HepG2 (cell line): ENCODE measurements around the gene KCNMA1. TPM values are rescaled to one million over a fixed set of nuclear protein-coding genes. Genes with fewer than 3 reads are reported as not detected.

Experiments
- ATAC-seq: fragments of 200-7000 bp; cut with Tn5 transposase; 3 replicates; pipeline ENCODE4 v1.9.1; 2020; ENCODE audit warnings: mild to moderate bottlenecking, moderate library complexity
- BruUV-seq: library from RNA; stranded (reverse); fragments of 400-500 nt; replicated peaks from 2 replicates; lab custom pipeline; 2021; lab: Mats Ljungman, UMichigan
- CTCF ChIA-PET: fragments of 300-600 bp; formaldehyde crosslinking; extraction: SDS; loops from one replicate; lab custom pipeline; 2021; ENCODE audit warnings: low total read pairs, inconsistent platforms, low intra/inter-chr PET ratio; lab: Yijun Ruan, JAX
- POLR2A ChIA-PET: fragments of 350-600 bp; sonication (Branson Sonifier 250); formaldehyde crosslinking; loops from one replicate; lab custom pipeline; 2020; ENCODE audit warnings: antibody characterized with exemption, inconsistent platforms; lab: Yijun Ruan, JAX
- DNase-seq: peaks from one replicate; pipeline ENCODE4 v3.0.0-alpha.2; 2015; ENCODE audit warnings: low spot score
- FAIRE-seq: peaks from 3 replicates; lab custom pipeline; 2011; peaks lifted over from hg19 to GRCh38; lab: Jason Lieb, UNC
- H2AFZ ChIP-seq: one replicate; pipeline ENCODE4 v1.6.1; 2011; ENCODE audit warnings: low read length, inconsistent platforms
- H3K27ac ChIP-seq: fragments of 300-600 bp; 3 replicates; pipeline ENCODE4 v1.8.0; 2011; ENCODE audit warnings: mixed run types, mild to moderate bottlenecking, mixed read lengths, low read length, inconsistent platforms; ENCODE audit not compliant: insufficient read depth; ENCODE audit errors: extremely low read length
- H3K27me3 ChIP-seq, 2 experiments: fragments of 200-600 bp in 1 of 2; 2 replicates in 1 of 2; 3 replicates in 1 of 2; pipeline versions ENCODE4 v1.6.0 to v1.8.0; 2011; ENCODE audit warnings: low read length in 2 of 2, mild to moderate bottlenecking in 2 of 2, moderate library complexity in 2 of 2, inconsistent platforms in 1 of 2; ENCODE audit not compliant: insufficient read depth in 2 of 2, control insufficient read depth in 1 of 2
- H3K36me3 ChIP-seq, 2 experiments: fragments of 200-600 bp in 1 of 2; replicated peaks in 1 of 2; 2 replicates in 1 of 2; 3 replicates in 1 of 2; pipeline versions ENCODE4 v1.5.1 to v1.8.0; 2011; ENCODE audit warnings: low read length in 2 of 2, inconsistent platforms in 1 of 2; ENCODE audit not compliant: insufficient read depth in 2 of 2, control insufficient read depth in 1 of 2
- H3K4me1 ChIP-seq: 2 replicates; pipeline ENCODE4 v1.5.1; 2012; ENCODE audit warnings: low read length, inconsistent platforms; ENCODE audit not compliant: insufficient read depth
- H3K4me2 ChIP-seq: 2 replicates; pipeline ENCODE4 v1.6.0; 2011; ENCODE audit warnings: low read depth, low read length, inconsistent platforms
- H3K4me3 ChIP-seq, 3 experiments: fragments of 200-600 bp in 1 of 3; sonication (generic), shearing (Covaris generic) in 1 of 3; replicated peaks in 1 of 3; 2 replicates each; pipeline ENCODE4 v1.5.1; 2011 to 2016; ENCODE audit warnings: low read length in 3 of 3, inconsistent platforms in 2 of 3, low read depth in 2 of 3, mild to moderate bottlenecking in 2 of 3, control low read depth in 1 of 3, mixed read lengths in 1 of 3; ENCODE audit not compliant: insufficient read depth in 1 of 3
- H3K79me2 ChIP-seq: one replicate; pipeline ENCODE4 v1.6.1; 2011; ENCODE audit warnings: low read length, inconsistent platforms; ENCODE audit not compliant: insufficient read depth
- H3K9ac ChIP-seq: 2 replicates; pipeline ENCODE4 v1.6.0; 2011; ENCODE audit warnings: mild to moderate bottlenecking, low read depth, low read length, inconsistent platforms; ENCODE audit not compliant: insufficient read depth
- H3K9me3 ChIP-seq: 2 replicates; pipeline ENCODE4 v1.5.1; 2012; ENCODE audit warnings: mild to moderate bottlenecking, low read length
- H4K20me1 ChIP-seq: 2 replicates; pipeline ENCODE4 v1.6.0; 2011; ENCODE audit warnings: inconsistent platforms, mild to moderate bottlenecking, low read length, moderate library complexity; ENCODE audit not compliant: insufficient read depth
- ARID2 ChIP-seq: sonication (generic); formaldehyde crosslinking; IDR thresholded peaks from 2 replicates; pipeline ENCODE4 v1.8.1; 2022; ENCODE audit warnings: mild to moderate bottlenecking, missing genetic modification reagents, borderline replicate concordance
- BHLHE40 ChIP-seq: IDR thresholded peaks from 2 replicates; pipeline ENCODE4 v1.6.1; 2011; ENCODE audit warnings: low read length, improper control_type of control experiment
- CREB3 ChIP-seq: sonication (generic); formaldehyde crosslinking; IDR thresholded peaks from 2 replicates; pipeline ENCODE4 v1.5.0; 2020; ENCODE audit warnings: missing genetic modification reagents
- KAT2B ChIP-seq: fragments of 150-350 bp; IDR thresholded peaks from 2 replicates; pipeline ENCODE4 v1.6.1; 2014; ENCODE audit warnings: low read depth, low read length, borderline replicate concordance
- KLF6 ChIP-seq: IDR thresholded peaks from 2 replicates; pipeline ENCODE4 v1.8.0; 2016; ENCODE audit warnings: missing biosample characterization, missing genetic modification reagents
- RFXAP ChIP-seq: sonication (generic); formaldehyde crosslinking; IDR thresholded peaks from 2 replicates; pipeline ENCODE4 v1.4.0; 2020; ENCODE audit warnings: missing genetic modification reagents, borderline replicate concordance
- ZBTB3 ChIP-seq: sonication (generic); formaldehyde crosslinking; IDR thresholded peaks from 2 replicates; pipeline ENCODE4 v1.4.0; 2020; ENCODE audit warnings: low read depth, mild to moderate bottlenecking, moderate library complexity, missing genetic modification reagents, borderline replicate concordance
- ZMAT5 ChIP-seq: sonication (generic); formaldehyde crosslinking; IDR thresholded peaks from 2 replicates; pipeline ENCODE4 v1.5.0; 2020; ENCODE audit warnings: mild to moderate bottlenecking, low read depth, missing genetic modification reagents, borderline replicate concordance
- ZNF337 ChIP-seq: sonication (generic); formaldehyde crosslinking; IDR thresholded peaks from 2 replicates; pipeline ENCODE4 v1.5.1; 2020; ENCODE audit warnings: missing genetic modification reagents, low read depth, mild to moderate bottlenecking, borderline replicate concordance
- ZNF629 ChIP-seq: sonication (generic); formaldehyde crosslinking; conservative IDR thresholded peaks from 2 replicates; pipeline ENCODE4 v1.5.0; 2020; ENCODE audit warnings: missing genetic modification reagents
- ZNF660 ChIP-seq: sonication (generic); formaldehyde crosslinking; IDR thresholded peaks from 2 replicates; pipeline ENCODE4 v1.5.1; 2020; ENCODE audit warnings: mild to moderate bottlenecking, low read depth, missing genetic modification reagents, borderline replicate concordance
- ZNF703 ChIP-seq: sonication (generic); formaldehyde crosslinking; IDR thresholded peaks from 2 replicates; pipeline ENCODE4 v1.5.1; 2020; ENCODE audit warnings: missing genetic modification reagents, mild to moderate bottlenecking, moderate library complexity, borderline replicate concordance
- ZNF879 ChIP-seq: sonication (generic); formaldehyde crosslinking; IDR thresholded peaks from 2 replicates; pipeline ENCODE4 v1.8.1; 2023; ENCODE audit warnings: missing genetic modification reagents
- WGBS: methylation state at CpG from one replicate; pipeline ENCODE4 v1.1.6; 2017; ENCODE audit warnings: low lambda C conversion rate; 5-methylcytosine and 5-hydroxymethylcytosine counted together
- in situ Hi-C: cut with HindIII; loops from 2 replicates; pipeline ENCODE4 v1.10.0; 2017; ENCODE audit warnings: low pct_unique_long_range_greater_than_20kb; ENCODE audit not compliant: extremely low pct_ligation_motif_present
- intact Hi-C: fragments of 100-400 bp; cut with micrococcal nuclease; formaldehyde crosslinking; loops from one replicate; pipeline ENCODE4 v1.10.0; 2022; ENCODE audit not compliant: unreplicated experiment
- polyA plus RNA-seq, 8 experiments: library from polyadenylated mRNA; depleted of rRNA in 3 of 8; stranded (reverse) in 7 of 8; unstranded in 1 of 8; fragments of >200 nt; fragmentation: Illumina TruSeq in 4 of 8; extraction: Trizol in 4 of 8; gene quantifications; 2 replicates each; pipeline versions ENCODE4 v1.2.1 to v1.2.3, GENCODE V29; 2011 to 2016; ENCODE audit warnings: low read depth in 4 of 8, missing spikeins in 1 of 8, mixed read lengths in 1 of 8; ENCODE audit not compliant: insufficient read depth in 1 of 8
- total RNA-seq, 5 experiments: library from RNA; depleted of rRNA; stranded (reverse); fragments of >200 nt; fragmentation: Illumina TruSeq; extraction: Trizol; gene quantifications; 2 replicates each; pipeline ENCODE4 v1.2.3, GENCODE V29; 2016; ENCODE audit warnings: low read depth in 1 of 5

The KCNMA1 gene
- total and polyA plus RNA-seq, 2 of the 13 experiments (the other 11 are each of a cell fraction or from before 2014, with no cell fraction given): 0.02 TPM; not detected in 1

GRCh38 chr10:77195101-77195500 lies 442.5 kb downstream of the KCNMA1 start:
- Histone ChIP-seq H4K20me1 (no peaks in the 10 kb centered on the region), H3K4me1 (no peaks in the 10 kb centered on the region), H3K4me3 (no peak overlapping the region), H3K27me3 (peaks cover 2 to 32% of the 10 kb centered on the region in 2 experiments; a peak in 4 of 5 replicates), H3K36me3 (no peaks in the 10 kb centered on the region), H3K4me2 (no peak overlapping the region), H3K27ac (no peak overlapping the region), H3K9ac (no peak overlapping the region), H2AFZ (no peak overlapping the region), H3K9me3 (no peaks in the 10 kb centered on the region)
- ATAC-seq: no peak
- in situ Hi-C loops: no loop called here
- DNase-seq: no peak
- POLR2A ChIA-PET: no interaction called here
- no TSS peak for BruUV-seq
- no peak for FAIRE-seq
- intact Hi-C loops: no loop called here
- CTCF ChIA-PET: no interaction called here
- TF ChIP-seq ZNF660 (CRISPR knock-in tag) (no peak), RFXAP (CRISPR knock-in tag) (no peak), ZMAT5 (CRISPR knock-in tag) (no peak), ZBTB3 (CRISPR knock-in tag) (no peak), CREB3 (CRISPR knock-in tag) (no peak), ZNF337 (no peak), ARID2 (CRISPR knock-in tag) (no peak), ZNF879 (no peak), ZNF703 (CRISPR knock-in tag) (no peak), ZNF629 (CRISPR knock-in tag) (no peak), KLF6 (CRISPR knock-in tag) (no peak), KAT2B (no peak), BHLHE40 (no peak)
- TF ChIP-seq, all 625 proteins: peak for 0
- WGBS: 0% methylated on average over 2 of the region's 2 CpGs
- H3K79me2 ChIP-seq: no peaks in the 10 kb centered on the region
